ENCODE data around the gene CAV3.

The CAV3 gene

GRCh38 chr3:8737823-8738222 lies 4.2 kb downstream of the CAV3 start:
- H3K4me1 ChIP-seq (ENCODE audit: insufficient read depth, low read length): no peaks in the 10 kb centered on the region
- no peaks in the 10 kb centered on the region for H3K27me3 ChIP-seq (ENCODE audit: control insufficient read depth in 1 of 2, insufficient read depth in 2 of 2, low read length in 2 of 2)
- H3K27ac ChIP-seq (ENCODE audit: low read depth, low read length): no peak overlapping the region
- H3K9ac ChIP-seq (ENCODE audit: low read length): no peak overlapping the region
- H3K9me3 ChIP-seq (ENCODE audit: low read length): no peaks in the 10 kb centered on the region
- no peak overlapping the region for H3K4me3 ChIP-seq (ENCODE audit: low read depth in 1 of 2, low read length in 2 of 2)
- H3K36me3 ChIP-seq (ENCODE audit: insufficient read depth, low read length): no peaks in the 10 kb centered on the region

DNA sequence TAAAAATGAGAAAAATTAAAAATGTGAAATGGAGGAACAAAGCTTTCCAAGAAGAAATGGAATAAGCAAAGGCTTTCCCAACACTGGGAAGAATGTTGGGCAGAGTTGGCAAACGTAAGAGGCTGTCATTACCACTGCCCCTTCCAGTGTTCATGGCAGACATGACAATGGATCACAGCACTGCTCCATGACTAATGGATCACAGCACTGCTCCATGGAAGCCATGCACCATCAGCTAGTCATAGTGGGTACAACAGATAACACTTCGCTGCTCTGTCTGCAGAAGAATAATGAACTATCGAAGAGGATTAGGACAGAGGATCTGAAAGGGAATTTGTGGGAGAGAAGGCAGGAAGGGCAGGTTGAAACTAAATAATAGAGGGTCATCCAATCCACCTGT lies 5.0 kb downstream of the CAV3 start:
- Histone ChIP-seq H3K4me1 (ENCODE audit: insufficient read depth, low read length) (no peaks in the 10 kb centered on the region), H3K9me3 (ENCODE audit: low read length) (no peaks in the 10 kb centered on the region), H3K4me3 (ENCODE audit: low read depth in 1 of 2, low read length in 2 of 2) (no peak overlapping the region), H3K9ac (ENCODE audit: low read length) (no peak overlapping the region), H3K27ac (ENCODE audit: low read depth, low read length) (no peak overlapping the region), H3K36me3 (ENCODE audit: insufficient read depth, low read length) (no peaks in the 10 kb centered on the region), H3K27me3 (ENCODE audit: control insufficient read depth in 1 of 2, insufficient read depth in 2 of 2, low read length in 2 of 2) (no peaks in the 10 kb centered on the region)

DNA sequence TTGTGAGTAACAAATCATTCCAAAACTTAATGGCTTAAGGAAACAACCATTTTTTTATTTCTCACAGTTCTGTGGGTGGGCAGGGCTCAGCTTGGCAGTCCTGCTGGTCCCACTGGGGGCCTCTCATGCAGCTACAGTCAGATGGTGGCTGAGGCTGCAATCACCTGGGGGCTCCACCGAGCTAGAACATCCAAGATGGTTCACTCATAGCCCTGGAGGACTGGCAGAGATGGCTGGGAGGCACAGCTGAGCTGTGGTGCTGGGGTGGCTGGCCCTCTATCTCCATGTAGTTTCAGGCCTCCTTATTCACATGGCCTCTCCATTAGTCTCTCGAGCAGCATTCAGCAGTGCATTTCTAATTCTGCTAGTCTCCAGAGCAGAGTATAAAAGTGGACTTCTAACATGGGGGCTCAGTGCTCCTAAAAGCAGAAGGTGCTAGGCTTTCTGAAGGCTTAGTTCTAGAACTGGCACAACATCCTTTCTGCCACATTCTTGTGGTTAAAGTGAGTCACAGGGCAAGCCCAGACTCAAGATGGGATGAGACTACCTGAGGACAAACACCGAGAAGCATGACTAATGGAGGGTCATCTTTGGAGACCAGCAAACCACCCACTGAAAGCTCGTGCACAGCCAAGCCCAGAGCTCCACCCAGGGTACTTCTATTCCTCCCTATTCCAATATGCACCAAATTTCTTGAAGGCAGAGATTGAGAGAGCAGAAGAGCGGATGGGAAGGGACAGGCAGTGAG lies 6.3 kb downstream of the CAV3 start:
- no peaks in the 10 kb centered on the region for H3K4me1 ChIP-seq (ENCODE audit: insufficient read depth, low read length)
- H3K4me3 ChIP-seq (ENCODE audit: low read depth in 1 of 2, low read length in 2 of 2): no peak overlapping the region
- no peaks in the 10 kb centered on the region for H3K27me3 ChIP-seq (ENCODE audit: control insufficient read depth in 1 of 2, insufficient read depth in 2 of 2, low read length in 2 of 2)
- no peak overlapping the region for H3K27ac ChIP-seq (ENCODE audit: low read depth, low read length)
- no peaks in the 10 kb centered on the region for H3K36me3 ChIP-seq (ENCODE audit: insufficient read depth, low read length)
- no peaks in the 10 kb centered on the region for H3K9me3 ChIP-seq (ENCODE audit: low read length)
- H3K9ac ChIP-seq (ENCODE audit: low read length): no peak overlapping the region

GRCh38 chr3:8741581-8742261 lies 8.1 kb downstream of the CAV3 start:
- no peaks in the 10 kb centered on the region for H3K9me3 ChIP-seq (ENCODE audit: low read length)
- no peak overlapping the region for H3K4me3 ChIP-seq (ENCODE audit: low read depth in 1 of 2, low read length in 2 of 2)
- H3K9ac ChIP-seq (ENCODE audit: low read length): no peak overlapping the region
- no peak overlapping the region for H3K27ac ChIP-seq (ENCODE audit: low read depth, low read length)
- no peaks in the 10 kb centered on the region for H3K4me1 ChIP-seq (ENCODE audit: insufficient read depth, low read length)
- H3K27me3 ChIP-seq (ENCODE audit: control insufficient read depth in 1 of 2, insufficient read depth in 2 of 2, low read length in 2 of 2): no peaks in the 10 kb centered on the region
- no peaks in the 10 kb centered on the region for H3K36me3 ChIP-seq (ENCODE audit: insufficient read depth, low read length)

GRCh38 chr3:8743021-8743601 lies 9.5 kb downstream of the CAV3 start:
- H3K36me3 ChIP-seq (ENCODE audit: insufficient read depth, low read length): no peaks in the 10 kb centered on the region
- no peaks in the 10 kb centered on the region for H3K27me3 ChIP-seq (ENCODE audit: control insufficient read depth in 1 of 2, insufficient read depth in 2 of 2, low read length in 2 of 2)
- H3K4me1 ChIP-seq (ENCODE audit: insufficient read depth, low read length): no peaks in the 10 kb centered on the region
- H3K4me3 ChIP-seq (ENCODE audit: low read depth in 1 of 2, low read length in 2 of 2): no peak overlapping the region
- H3K27ac ChIP-seq (ENCODE audit: low read depth, low read length): no peak overlapping the region
- no peaks in the 10 kb centered on the region for H3K9me3 ChIP-seq (ENCODE audit: low read length)
- no peak overlapping the region for H3K9ac ChIP-seq (ENCODE audit: low read length)

DNA sequence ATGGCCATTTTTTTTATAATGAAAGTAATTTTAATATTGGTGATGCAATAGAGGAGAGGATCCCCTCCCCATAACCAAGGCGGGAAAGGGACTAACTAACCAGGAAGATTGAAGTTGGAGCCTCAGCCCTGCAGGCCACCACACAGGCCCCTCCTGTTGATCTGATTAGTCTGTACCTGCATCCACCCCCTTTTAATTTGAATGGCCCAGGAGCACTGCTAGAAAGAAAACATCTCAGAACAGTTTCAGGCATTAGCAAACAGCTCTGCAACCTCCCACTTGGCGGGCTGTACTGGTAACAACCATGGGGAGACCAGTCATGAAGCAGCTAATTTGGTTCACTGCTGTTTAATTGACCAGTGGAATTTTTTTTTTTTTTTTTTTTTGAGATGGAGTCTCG lies 10.3 kb downstream of the CAV3 start:
- H3K4me1 ChIP-seq (ENCODE audit: insufficient read depth, low read length): no peaks in the 10 kb centered on the region
- H3K9me3 ChIP-seq (ENCODE audit: low read length): no peaks in the 10 kb centered on the region

GRCh38 chr3:8745619-8746370 lies 12.2 kb downstream of the CAV3 start:
- Histone ChIP-seq H3K4me3 (ENCODE audit: low read depth in 1 of 2, low read length in 2 of 2) (no peak overlapping the region), H3K4me1 (ENCODE audit: insufficient read depth, low read length) (no peaks in the 10 kb centered on the region), H3K36me3 (ENCODE audit: insufficient read depth, low read length) (no peaks in the 10 kb centered on the region), H3K9ac (ENCODE audit: low read length) (no peak overlapping the region), H3K27me3 (ENCODE audit: control insufficient read depth in 1 of 2, insufficient read depth in 2 of 2, low read length in 2 of 2) (no peaks in the 10 kb centered on the region), H3K27ac (ENCODE audit: low read depth, low read length) (no peak overlapping the region), H3K9me3 (ENCODE audit: low read length) (no peaks in the 10 kb centered on the region)

More for the DNA sequence above, 10.3 kb downstream of the CAV3 start:
- Histone ChIP-seq H3K36me3 (ENCODE audit: insufficient read depth, low read length) (no peaks in the 10 kb centered on the region), H3K9ac (ENCODE audit: low read length) (no peak overlapping the region), H3K27me3 (ENCODE audit: control insufficient read depth in 1 of 2, insufficient read depth in 2 of 2, low read length in 2 of 2) (no peaks in the 10 kb centered on the region), H3K4me3 (ENCODE audit: low read depth in 1 of 2, low read length in 2 of 2) (no peak overlapping the region), H3K27ac (ENCODE audit: low read depth, low read length) (no peak overlapping the region)

DNA sequence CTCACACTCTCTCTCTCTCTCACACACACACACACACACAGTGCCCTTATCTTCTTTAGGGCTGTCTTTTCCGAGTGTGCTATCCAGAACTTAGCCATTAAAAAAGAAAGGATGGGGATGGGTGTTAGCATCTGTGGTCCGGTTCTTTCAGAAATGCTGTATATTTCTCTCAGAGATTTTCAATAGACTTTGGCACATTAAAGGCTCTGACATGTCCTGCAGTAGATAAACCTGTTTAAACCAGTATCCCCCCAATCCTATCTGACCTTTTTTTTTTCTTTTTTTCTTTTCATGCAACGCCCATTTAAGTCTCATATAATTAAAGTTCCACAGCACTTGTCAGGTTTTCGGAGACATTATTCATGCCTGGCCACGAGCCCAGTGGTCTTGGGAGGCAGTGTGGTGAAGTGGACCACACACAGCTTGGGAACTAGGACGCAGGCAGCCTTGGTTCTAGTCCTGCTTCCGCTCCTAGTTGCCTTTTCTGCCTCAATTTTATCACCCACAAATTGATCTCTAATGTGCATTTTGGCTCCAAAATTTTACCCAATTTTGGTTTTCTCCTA lies 13.3 kb downstream of the CAV3 start:
- Histone ChIP-seq H3K27me3 (ENCODE audit: control insufficient read depth in 1 of 2, insufficient read depth in 2 of 2, low read length in 2 of 2) (no peaks in the 10 kb centered on the region), H3K9me3 (ENCODE audit: low read length) (no peaks in the 10 kb centered on the region), H3K4me1 (ENCODE audit: insufficient read depth, low read length) (no peaks in the 10 kb centered on the region), H3K4me3 (ENCODE audit: low read depth in 1 of 2, low read length in 2 of 2) (no peak overlapping the region), H3K27ac (ENCODE audit: low read depth, low read length) (no peak overlapping the region), H3K9ac (ENCODE audit: low read length) (no peak overlapping the region), H3K36me3 (ENCODE audit: insufficient read depth, low read length) (no peaks in the 10 kb centered on the region)

- Histone ChIP-seq H3K4me3 (ENCODE audit: low read depth in 1 of 2, low read length in 2 of 2) (no peak overlapping the region), H3K9ac (ENCODE audit: low read length) (no peak overlapping the region), H3K36me3 (ENCODE audit: insufficient read depth, low read length) (no peaks in the 10 kb centered on the region), H3K27ac (ENCODE audit: low read depth, low read length) (no peak overlapping the region), H3K9me3 (ENCODE audit: low read length) (no peaks in the 10 kb centered on the region), H3K27me3 (ENCODE audit: control insufficient read depth in 1 of 2, insufficient read depth in 2 of 2, low read length in 2 of 2) (no peaks in the 10 kb centered on the region), H3K4me1 (ENCODE audit: insufficient read depth, low read length) (no peaks in the 10 kb centered on the region)
Measured at GRCh38 chr3:8749316-8749715, 15.7 kb downstream of the CAV3 start.

GRCh38 chr3:8752832-8753231 lies 19.2 kb downstream of the CAV3 start:
- H3K27ac ChIP-seq (ENCODE audit: low read depth, low read length): no peak overlapping the region
- no peaks in the 10 kb centered on the region for H3K4me1 ChIP-seq (ENCODE audit: insufficient read depth, low read length)
- H3K9ac ChIP-seq (ENCODE audit: low read length): no peak overlapping the region
- no peaks in the 10 kb centered on the region for H3K9me3 ChIP-seq (ENCODE audit: low read length)
- H3K36me3 ChIP-seq (ENCODE audit: insufficient read depth, low read length): no peaks in the 10 kb centered on the region
- no peak overlapping the region for H3K4me3 ChIP-seq (ENCODE audit: low read depth in 1 of 2, low read length in 2 of 2)
- H3K27me3 ChIP-seq (ENCODE audit: control insufficient read depth in 1 of 2, insufficient read depth in 2 of 2, low read length in 2 of 2): no peaks in the 10 kb centered on the region

GRCh38 chr3:8755097-8755496 lies 21.5 kb downstream of the CAV3 start:
- no peaks in the 10 kb centered on the region for H3K4me1 ChIP-seq (ENCODE audit: insufficient read depth, low read length)
- no peaks in the 10 kb centered on the region for H3K27me3 ChIP-seq (ENCODE audit: control insufficient read depth in 1 of 2, insufficient read depth in 2 of 2, low read length in 2 of 2)
- H3K27ac ChIP-seq (ENCODE audit: low read depth, low read length): no peak overlapping the region
- H3K9me3 ChIP-seq (ENCODE audit: low read length): no peaks in the 10 kb centered on the region
- H3K9ac ChIP-seq (ENCODE audit: low read length): no peak overlapping the region
- H3K4me3 ChIP-seq (ENCODE audit: low read depth in 1 of 2, low read length in 2 of 2): no peak overlapping the region
- H3K36me3 ChIP-seq (ENCODE audit: insufficient read depth, low read length): no peaks in the 10 kb centered on the region

Data from muscle layer of colon (tissue), 2 donors.